Anterior cingulate cortex (tissue), 58 donors: ENCODE results near the gene TMEM53.

ENCODE experiments used
- DNase-seq, 58 donors: peaks; one replicate each; lab custom pipeline; 2025; lab: John Stamatoyannopoulos, UW

Gene TMEM53

GRCh38 chr1:44609768-44610526, 64.3 kb downstream of the TMEM53 start:
- no peak for DNase-seq

DNA sequence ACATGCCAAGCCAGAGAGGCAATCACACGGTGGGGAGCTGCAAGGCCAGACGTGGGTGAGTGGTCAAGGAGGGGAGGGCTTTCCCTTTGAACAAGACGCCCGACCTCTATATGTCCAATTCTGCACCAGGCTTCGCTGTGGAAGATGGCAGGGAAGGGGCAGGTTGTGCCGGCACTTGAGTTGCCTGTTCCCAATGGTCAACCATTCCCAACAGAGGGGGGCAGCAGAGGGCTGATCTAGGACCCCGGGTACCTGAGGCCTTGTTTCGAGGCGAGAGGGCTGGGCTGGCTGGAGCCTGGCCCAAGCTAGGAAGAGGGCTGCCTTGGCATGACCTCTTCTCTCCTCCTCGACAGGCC, 64.9 kb downstream of the TMEM53 start:
- peak in 20 of 58 donors; percentile 6 to 48 (median 16) for DNase-seq

DNA sequence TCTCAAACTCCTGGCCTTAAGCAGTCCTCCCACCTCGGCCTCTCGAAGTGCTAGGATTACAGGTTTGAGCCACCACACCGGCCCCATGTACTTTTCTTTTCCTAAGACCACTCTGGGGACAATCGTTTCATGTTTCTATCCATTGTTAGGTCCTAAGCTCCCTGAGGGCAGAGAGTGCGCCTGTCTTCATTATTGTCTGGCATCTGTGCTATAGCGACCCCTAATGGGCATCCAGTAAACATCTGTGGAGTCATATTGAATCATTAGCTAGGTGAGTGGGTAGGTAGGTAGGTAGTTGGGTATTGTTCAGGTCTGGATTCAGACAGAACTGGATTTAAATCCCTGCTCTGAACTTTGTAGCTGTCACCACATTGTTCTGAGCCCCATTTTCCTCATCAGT, 66.1 kb downstream of the TMEM53 start:
- no peak for DNase-seq

DNA sequence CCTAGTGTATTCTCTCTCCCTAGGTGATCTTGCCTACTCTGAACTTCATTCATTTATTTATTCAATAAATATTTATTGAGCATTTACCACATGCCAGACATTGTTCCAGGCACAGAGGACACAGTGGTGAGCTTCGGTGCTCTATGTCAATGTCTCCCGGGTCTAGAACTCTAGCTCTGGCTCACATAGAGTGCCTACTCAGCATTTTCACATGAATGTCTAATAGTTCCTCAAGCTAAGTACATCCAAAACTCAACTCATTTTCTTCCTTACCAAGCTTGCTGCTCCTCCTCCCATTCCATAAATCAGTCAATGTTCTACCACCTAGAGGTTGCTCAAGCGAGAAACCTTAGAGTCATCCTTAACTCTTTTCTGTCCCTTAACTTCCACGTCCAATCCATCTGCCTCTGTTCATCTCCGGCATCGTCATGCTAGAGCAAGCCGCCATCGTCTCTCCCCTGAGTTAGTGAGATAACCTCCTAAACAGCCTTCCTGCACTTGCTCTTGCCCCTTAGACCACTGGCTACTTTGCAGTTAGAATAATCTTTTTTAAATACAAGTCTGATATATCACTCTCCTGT, 67.5 kb downstream of the TMEM53 start:
- DNase-seq: no peak

DNA sequence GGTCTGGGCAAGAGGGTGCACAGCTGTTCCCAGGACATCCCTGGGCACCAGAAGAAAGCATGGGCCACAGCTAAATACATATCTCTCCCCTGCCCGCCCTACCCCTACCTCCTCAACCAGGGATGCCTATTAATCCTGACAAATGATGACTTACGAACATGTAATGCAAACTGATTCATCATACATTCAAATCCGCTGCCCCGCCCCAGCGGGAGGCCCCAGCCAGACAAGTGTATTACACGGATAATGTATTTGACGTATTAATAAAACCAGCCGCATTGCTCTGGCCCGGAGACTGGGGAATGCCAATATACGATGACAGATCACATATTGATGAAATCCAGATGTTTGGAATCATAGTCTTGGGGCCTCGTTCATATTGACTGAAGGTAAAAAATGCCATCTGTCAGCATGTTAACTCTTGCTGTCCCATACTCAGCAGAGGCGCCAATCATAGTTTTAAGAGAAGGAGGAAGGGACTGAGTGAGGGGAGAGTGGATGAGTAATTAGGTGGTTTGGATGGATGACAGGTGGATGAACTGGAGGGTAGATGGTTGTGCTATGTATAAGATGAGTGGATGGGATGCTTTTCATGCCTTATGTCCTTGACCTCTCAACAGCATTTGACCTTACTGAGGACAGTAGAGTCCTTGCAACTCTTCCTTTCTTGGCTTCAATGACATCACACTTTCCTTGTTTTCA, 68.2 kb downstream of the TMEM53 start:
- no peak for DNase-seq

DNA sequence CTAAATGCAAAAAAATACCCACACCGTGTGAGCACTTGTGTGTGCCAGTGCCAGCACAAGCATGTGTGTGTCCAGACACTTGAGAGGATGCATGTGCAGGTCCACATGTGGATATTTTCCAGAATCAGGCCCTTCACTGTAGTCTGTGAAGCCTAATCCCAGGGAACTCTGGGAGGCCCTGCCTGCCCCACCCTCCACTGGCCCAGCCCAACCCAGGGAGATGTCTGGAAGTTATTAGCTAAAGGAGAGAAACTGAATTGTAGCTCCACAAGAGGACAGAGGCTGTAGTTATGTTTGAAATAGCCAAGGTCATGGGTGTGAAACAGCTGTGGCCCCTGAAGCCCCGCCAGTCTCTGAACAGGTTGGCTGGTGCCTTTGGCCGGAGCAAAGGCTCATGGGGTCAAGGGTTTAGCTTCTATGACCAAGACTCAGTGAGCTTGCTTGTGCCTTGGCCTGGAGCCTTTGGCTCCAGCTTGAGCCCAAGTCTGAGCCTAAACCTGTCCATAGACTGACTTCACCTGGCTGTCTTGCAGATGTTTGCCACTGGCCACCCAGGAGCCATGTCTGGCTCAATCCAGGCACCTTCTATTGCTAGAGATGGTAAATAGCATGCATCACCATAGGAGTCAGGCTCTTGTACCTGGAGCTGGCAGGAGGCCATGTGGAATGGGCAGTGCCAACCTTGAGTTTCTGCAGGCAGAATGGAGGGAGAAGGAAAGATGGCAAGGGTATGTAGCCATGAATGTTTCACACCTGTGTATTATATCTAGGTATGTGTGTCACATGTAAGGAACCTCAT, 69.9 kb downstream of the TMEM53 start:
- DNase-seq: no peak

- DNase-seq: no peak
These were observed 70.6 kb downstream of the TMEM53 start for GRCh38 chr1:44603718-44604117.
